AG09309 (cell line): Measurements from ENCODE around the gene CMTR1.
"Not testable (repeated sequence)": the region's sequence is repeated elsewhere in the genome, so short reads cannot be mapped to it uniquely, and the experiment has no call there.

Source experiments
- DNase-seq: peaks from one replicate; pipeline ENCODE4 v3.0.0-alpha.2; 2010; ENCODE audit warnings: low read depth
- H3K4me3 ChIP-seq: 2 replicates; pipeline ENCODE4 v1.5.1; 2011; ENCODE audit warnings: mild to moderate bottlenecking, low read depth, low read length, moderate library complexity; ENCODE audit not compliant: control insufficient read depth
- TF ChIP-seq, protein P1 (sequence below): IDR thresholded peaks from 2 replicates; pipeline ENCODE4 v1.5.1; 2011; ENCODE audit warnings: mild to moderate bottlenecking, low read depth, low read length, inconsistent platforms; ENCODE audit not compliant: insufficient read depth, control insufficient read depth; ENCODE audit errors: missing control alignments

The CMTR1 gene

DNA sequence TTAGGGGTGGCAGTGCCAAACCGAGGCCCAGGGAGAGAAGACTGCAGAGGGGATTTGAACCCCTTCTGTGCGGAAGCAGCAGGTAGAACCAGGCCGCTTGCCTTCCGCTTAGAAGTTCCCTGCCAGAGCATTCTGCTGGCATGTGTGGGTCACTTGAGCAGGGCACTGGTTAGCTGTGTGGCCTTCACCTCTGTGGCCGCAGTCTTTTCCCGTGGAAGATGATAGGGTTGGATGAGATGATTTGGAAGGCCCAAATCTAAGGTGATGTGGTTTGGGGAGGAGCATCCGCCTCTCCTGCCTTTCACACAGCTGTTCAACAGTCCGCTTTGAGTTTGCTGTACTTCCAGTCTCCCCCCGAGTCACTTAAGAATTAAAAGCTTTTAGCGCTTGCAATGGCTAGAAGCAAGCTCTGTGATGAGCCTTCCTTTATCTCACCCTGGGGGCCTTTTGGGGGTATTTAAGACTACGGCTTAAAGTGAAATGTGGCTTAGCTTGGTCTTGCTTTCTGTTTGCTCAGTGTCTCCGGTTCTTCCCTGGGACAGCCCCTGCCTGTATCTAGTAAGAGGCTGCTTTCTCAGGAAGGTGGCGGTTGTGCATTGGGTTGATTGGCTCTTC, 743 bp downstream of the CMTR1 start:
- peak overlapping the region; percentile 67 for H3K4me3 ChIP-seq
- TF ChIP-seq, protein P1, sequence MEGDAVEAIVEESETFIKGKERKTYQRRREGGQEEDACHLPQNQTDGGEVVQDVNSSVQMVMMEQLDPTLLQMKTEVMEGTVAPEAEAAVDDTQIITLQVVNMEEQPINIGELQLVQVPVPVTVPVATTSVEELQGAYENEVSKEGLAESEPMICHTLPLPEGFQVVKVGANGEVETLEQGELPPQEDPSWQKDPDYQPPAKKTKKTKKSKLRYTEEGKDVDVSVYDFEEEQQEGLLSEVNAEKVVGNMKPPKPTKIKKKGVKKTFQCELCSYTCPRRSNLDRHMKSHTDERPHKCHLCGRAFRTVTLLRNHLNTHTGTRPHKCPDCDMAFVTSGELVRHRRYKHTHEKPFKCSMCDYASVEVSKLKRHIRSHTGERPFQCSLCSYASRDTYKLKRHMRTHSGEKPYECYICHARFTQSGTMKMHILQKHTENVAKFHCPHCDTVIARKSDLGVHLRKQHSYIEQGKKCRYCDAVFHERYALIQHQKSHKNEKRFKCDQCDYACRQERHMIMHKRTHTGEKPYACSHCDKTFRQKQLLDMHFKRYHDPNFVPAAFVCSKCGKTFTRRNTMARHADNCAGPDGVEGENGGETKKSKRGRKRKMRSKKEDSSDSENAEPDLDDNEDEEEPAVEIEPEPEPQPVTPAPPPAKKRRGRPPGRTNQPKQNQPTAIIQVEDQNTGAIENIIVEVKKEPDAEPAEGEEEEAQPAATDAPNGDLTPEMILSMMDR: no peak
- DNase-seq: no peak

- DNase-seq: no peak
- no peak overlapping the region for H3K4me3 ChIP-seq
- TF ChIP-seq, protein P1: no peak
These were observed 2.4 kb downstream of the CMTR1 start for GRCh38 chr6:37435373-37435772.

GRCh38 chr6:37435816-37436215, 2.8 kb downstream of the CMTR1 start:
- TF ChIP-seq, protein P1: peak; percentile 22
- no peak overlapping the region for H3K4me3 ChIP-seq
- no peak for DNase-seq

DNA sequence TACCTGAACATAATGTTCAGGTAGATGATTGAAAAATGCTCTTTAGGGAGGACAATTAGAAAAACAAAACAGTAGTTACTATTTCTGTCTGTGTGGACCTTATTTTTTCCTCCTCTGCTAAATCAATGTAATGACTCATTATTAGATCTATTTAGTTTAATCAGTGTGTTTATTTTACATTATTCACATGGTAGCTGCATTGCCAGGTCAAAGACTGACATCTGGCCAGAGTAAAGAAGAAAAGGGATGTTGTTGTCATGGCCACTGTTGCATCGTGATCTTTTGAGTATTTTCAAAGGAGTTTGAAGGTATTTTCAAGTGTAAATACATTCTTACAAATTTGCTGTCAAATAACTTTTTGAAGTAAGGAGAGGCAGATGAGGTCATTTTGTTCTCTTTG, 5.9 kb downstream of the CMTR1 start:
- TF ChIP-seq, protein P1: no peak
- H3K4me3 ChIP-seq: no peak overlapping the region
- no peak for DNase-seq

DNA sequence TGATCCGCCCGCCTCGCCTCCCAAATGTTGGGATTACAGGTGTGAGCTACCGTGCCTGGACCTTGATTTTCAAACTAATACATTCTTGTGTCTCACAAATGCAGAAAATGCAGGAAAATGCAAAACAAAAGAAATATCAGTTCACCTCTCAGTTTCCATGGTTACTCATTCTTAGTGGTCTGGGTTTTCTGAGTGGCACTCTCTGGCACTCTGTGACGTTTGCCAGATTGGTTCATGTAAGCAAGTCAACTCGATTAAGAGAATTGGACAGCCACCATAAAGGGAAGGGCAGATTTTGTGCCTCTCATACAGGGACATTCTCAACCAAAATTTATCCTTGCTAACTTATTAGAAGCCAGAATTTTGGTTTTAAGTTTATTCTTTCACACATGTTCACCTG, 8.6 kb downstream of the CMTR1 start:
- DNase-seq: no peak
- TF ChIP-seq, protein P1: no peak
- no peak overlapping the region for H3K4me3 ChIP-seq

- H3K4me3 ChIP-seq: no peak overlapping the region
- DNase-seq: no peak
These were observed 9.6 kb downstream of the CMTR1 start for GRCh38 chr6:37442416-37443215.

DNA sequence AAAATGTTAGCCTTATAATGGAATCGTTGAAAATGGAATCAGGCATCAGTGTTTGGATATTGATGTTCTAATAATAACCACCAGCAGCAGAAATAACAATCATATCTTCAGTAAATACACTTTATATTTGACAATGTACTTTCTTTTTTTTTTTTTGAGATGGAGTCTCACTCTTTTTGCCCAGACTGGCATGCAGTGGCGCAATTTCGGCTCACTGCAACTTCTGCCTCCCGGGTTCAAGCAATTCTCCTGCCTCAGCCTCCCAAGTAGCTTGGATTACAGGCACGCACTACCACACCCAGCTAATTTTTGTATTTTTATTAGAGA, 10.2 kb downstream of the CMTR1 start:
- H3K4me3 ChIP-seq: not testable (repeated sequence)

More at GRCh38 chr6:37442416-37443215, 9.6 kb downstream of the CMTR1 start:
- TF ChIP-seq, protein P1: no peak

More for the DNA sequence above, 10.2 kb downstream of the CMTR1 start:
- not testable (repeated sequence) for DNase-seq
